A172 (cell line): ENCODE results near the gene MAX. TPM values are rescaled to one million over a fixed set of nuclear protein-coding genes. Genes with fewer than 3 reads are reported as not detected.

Experiments used
- DNase-seq: peaks from one replicate; pipeline ENCODE4 v3.0.0-alpha.2; 2015; ENCODE audit warnings: low spot score
- total RNA-seq: library from RNA; depleted of rRNA; stranded (reverse); fragments of >200 nt; shearing (Covaris generic); gene quantifications from 2 replicates; pipeline ENCODE4 v1.2.3, GENCODE V29; 2014; rRNA removed

The MAX gene
- 25.3 and 27.3 TPM in 2 replicates for total RNA-seq

GRCh38 chr14:65102441-65103149 lies at the start of gene MAX:
TSS of gene MAX (minus strand) at chr14:65102517. CDS start at chr14:65102339, 178 bp downstream.
- peak; percentile 89 for DNase-seq

GRCh38 chr14:65151609-65151956 lies 49.3 kb upstream of the MAX start:
- no peak for DNase-seq

- DNase-seq = no peak
Measured at GRCh38 chr14:65150898-65151608, 48.7 kb upstream of the MAX start.

- DNase-seq = no peak
Measured at GRCh38 chr14:65149116-65149515, 46.8 kb upstream of the MAX start.

GRCh38 chr14:65144170-65144569 lies 41.9 kb upstream of the MAX start:
- DNase-seq = no peak

GRCh38 chr14:65142914-65143625 lies 40.8 kb upstream of the MAX start:
- no peak for DNase-seq

- no peak for DNase-seq
Measured at GRCh38 chr14:65142429-65142828, 40.1 kb upstream of the MAX start.

GRCh38 chr14:65141523-65141922 lies 39.2 kb upstream of the MAX start:
- no peak for DNase-seq

- DNase-seq = no peak
Measured at GRCh38 chr14:65137648-65138307, 35.5 kb upstream of the MAX start.

- no peak for DNase-seq
Measured at GRCh38 chr14:65134651-65135579, 32.6 kb upstream of the MAX start.

- no peak for DNase-seq
Measured at GRCh38 chr14:65132855-65133254, 30.5 kb upstream of the MAX start.

- no peak for DNase-seq
Measured at GRCh38 chr14:65131301-65131701, 29.0 kb upstream of the MAX start.

- no peak for DNase-seq
Measured at GRCh38 chr14:65128096-65128495, 25.8 kb upstream of the MAX start.

- no peak for DNase-seq
Measured at GRCh38 chr14:65117769-65118745, 15.7 kb upstream of the MAX start.

GRCh38 chr14:65115615-65116014 lies 13.3 kb upstream of the MAX start:
- no peak for DNase-seq

- DNase-seq = no peak
Measured at GRCh38 chr14:65110525-65110924, 8.2 kb upstream of the MAX start.

GRCh38 chr14:65109357-65109756 lies 7.0 kb upstream of the MAX start:
- no peak for DNase-seq

- no peak for DNase-seq
Measured at GRCh38 chr14:65107200-65107599, 4.9 kb upstream of the MAX start.

- DNase-seq = no peak
Measured at GRCh38 chr14:65106736-65107135, 4.4 kb upstream of the MAX start.

GRCh38 chr14:65106316-65106715 lies 4.0 kb upstream of the MAX start:
- DNase-seq = no peak
